Activated CD8-positive, alpha-beta memory T cell treated with anti-CD3 and anti-CD28 coated beads for 1 hour (primary cell): ENCODE measurements around the gene ITPR2.
"Not testable (repeated sequence)": the region's sequence is repeated elsewhere in the genome, so short reads cannot be mapped to it uniquely, and the experiment has no call there.

ENCODE experiments used
- DNase-seq, 2 donors: peaks; one replicate each; pipeline ENCODE4 v3.0.0-alpha.2; 2020; ENCODE audit warnings: low read depth in 1 of 2; ENCODE audit errors: extremely low read depth in 1 of 2

Gene ITPR2

DNA sequence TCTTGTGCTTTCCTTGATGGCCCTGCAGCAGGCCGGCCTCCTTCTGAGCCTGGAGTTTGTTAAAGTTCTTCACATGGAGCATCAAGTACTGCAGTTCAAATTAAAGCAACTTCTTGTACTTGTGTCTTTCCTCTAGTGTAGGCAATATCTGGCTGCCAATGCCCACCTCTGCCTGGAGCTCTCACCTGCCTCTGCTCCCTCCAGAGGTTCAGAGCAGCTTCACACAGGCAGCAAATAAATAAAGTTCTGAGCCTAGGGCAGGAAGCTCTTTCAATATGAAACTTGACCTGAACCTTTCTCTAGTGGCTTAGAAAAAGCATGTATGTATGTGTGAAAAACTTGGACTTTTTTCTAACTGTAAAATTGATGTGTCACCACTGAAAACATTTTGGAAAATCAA lies 65.9 kb downstream of the ITPR2 start:
- DNase-seq: no peak

DNA sequence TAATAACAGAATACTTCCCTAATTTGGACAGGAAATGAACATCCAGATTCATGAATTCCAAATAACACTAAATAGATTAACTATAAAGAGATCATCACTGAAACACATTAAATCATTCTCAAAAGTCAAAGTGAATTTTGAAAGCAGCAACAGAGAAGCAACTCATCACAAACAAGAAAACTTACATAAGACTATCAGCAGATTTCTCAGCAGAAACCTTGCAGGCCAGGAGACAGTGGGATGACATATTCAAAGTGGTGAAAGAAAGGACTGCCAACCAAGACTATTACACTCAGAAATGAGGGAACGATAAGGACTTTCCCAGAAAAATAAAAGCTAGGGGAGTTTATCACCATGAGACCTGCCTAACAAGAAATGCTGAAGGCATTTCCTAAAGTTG lies 70.8 kb downstream of the ITPR2 start:
- DNase-seq: no peak

DNA sequence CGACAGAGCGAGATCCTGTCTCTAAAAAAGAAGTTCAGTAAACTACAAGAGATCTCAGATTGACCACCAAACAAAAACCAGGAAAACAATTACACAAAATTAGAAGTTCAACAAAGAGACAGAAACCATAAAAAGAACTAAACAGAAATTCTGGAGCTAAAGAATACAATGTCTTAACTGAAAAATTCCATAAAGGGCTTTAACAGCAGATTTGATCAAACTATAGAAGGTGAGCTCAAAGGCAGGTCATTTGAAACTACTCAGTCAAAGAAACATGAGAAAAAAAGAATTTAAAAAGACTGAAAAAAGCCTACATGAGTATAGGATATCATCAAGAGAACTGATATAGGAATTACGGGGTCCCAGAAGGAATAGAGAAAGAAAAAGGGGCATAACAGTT lies 71.2 kb downstream of the ITPR2 start:
- no peak for DNase-seq

DNA sequence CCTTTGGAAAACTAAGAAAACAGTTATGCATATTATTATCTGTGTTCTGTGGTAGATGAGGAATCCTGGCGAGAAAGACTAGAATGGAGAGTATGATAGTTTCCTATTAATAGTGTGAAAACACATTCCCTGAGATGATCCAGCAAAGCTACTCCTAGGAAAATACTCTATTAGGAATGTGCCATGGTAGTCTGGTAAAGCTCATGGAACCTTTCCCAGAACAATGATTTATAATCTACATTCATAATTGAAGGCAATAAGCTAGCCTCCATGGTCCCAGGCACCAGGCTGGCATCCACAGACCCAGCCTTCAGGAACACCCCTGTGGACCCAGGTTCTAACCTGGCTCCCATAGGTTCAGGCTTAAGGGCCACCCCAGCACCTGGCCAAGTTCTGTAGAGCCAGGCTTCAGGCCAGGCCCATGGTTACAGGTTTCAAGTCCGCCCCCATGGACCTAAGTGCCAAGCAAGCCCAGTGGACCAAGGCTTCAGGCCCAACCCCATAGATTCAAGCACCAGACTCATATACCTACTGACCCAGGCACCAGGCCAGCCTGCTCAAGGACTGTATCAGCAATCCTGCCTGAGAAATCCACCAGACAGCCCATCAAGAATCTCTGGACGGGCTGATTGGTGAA lies 72.2 kb downstream of the ITPR2 start:
- no peak for DNase-seq

DNA sequence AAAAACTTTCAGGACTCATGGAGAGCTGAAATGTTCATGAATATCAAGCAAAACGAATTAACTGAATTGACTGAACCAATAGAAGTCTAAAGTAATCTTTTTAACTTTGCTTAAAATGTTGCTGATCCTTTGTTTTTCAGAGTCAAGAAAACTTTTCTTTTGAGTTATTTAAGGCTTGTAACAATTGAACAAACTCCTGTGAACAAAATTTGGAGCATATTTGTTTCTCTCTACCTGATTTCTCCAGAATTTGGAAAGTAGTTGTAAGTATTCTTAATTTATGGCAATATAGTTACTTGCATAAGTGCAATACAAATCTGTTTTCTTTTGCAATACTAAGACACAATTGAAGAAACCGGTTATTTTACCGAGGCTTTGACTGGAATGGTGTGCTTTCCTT lies 77.6 kb downstream of the ITPR2 start:
- DNase-seq: not testable (repeated sequence)

DNA sequence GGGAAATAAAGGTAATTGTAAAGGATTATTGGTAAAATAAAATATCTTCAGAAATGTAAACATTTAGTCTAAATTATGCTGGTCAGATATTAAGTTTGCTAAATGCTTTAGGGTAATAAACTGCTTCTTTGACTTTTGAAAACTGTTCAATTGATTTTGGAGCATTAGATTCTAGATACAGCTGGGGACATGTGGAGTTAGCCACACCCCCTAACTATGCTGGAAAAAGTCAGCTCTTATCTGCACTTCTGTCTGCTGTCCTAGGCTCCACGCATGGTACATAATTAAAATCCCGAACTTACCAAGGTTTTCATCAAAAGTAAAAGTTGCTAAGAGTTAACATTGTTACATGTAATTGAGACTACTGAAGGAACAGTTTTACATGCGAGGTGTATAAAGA lies 78.8 kb downstream of the ITPR2 start:
- DNase-seq: no peak

DNA sequence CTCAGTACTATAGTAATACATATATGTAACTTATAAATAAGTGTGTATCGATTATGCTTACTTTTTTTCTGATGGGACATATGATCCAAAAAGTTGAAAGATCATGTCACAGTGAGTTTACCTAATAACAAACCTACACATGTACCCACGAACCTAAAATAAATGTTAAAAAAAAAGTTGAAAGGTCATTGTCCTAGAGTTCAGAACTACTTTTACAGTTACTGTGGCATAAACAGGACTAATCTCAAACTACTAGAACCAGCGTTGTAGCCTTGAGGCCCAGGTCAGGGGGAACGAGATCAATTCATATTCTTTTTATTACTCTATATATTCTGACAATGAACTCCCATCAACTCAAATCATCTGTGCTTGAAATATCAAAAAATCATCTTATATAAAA lies 81.8 kb downstream of the ITPR2 start:
- DNase-seq: no peak

DNA sequence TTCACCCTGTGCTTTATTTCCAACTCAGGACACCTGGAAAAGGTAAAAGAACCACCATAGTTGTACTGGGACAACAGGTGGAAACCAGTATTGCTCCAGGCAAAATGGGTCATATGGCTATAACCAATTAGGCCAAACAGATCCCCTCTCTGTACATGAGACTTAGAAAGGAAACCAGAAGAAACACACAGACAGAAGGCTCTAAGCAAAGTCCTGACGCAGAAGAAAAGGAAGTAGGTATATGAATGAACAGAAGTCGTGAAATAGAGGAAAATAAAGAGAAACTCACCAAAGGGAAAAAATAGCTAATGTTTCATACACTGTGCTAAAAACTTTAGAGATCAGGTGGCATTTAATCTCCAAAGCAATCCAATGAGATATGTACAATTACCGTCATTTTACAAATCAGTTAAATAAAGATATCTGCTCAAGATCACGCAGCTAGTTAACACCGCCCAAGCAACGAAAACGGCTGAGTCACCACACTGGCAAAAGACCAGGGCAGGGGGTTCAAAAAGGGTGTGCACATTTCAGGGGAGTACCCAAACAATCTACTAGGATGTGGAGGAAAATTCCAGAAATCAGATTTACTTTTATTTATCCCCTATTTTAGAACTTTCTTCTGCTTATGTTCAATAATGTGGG lies 82.3 kb downstream of the ITPR2 start:
- no peak for DNase-seq

DNA sequence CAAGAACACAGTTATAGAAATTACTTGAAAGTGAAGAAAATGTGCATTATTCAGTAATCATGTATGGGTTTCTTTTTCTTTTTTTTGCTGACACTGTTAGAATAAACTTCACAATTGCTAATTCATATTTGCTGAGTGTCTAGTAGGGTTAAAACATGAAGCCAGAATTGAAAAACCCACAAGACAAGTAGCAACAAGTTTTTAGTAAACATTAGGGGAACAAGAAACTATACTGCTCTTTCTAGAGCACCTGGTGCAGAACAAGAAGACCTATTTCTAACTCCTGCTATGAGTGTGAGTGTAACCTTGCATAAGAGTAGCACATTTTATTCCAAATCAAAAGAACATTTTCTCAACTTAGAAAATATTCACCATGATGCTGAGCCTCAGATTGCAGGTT lies 83.2 kb downstream of the ITPR2 start:
- no peak for DNase-seq

DNA sequence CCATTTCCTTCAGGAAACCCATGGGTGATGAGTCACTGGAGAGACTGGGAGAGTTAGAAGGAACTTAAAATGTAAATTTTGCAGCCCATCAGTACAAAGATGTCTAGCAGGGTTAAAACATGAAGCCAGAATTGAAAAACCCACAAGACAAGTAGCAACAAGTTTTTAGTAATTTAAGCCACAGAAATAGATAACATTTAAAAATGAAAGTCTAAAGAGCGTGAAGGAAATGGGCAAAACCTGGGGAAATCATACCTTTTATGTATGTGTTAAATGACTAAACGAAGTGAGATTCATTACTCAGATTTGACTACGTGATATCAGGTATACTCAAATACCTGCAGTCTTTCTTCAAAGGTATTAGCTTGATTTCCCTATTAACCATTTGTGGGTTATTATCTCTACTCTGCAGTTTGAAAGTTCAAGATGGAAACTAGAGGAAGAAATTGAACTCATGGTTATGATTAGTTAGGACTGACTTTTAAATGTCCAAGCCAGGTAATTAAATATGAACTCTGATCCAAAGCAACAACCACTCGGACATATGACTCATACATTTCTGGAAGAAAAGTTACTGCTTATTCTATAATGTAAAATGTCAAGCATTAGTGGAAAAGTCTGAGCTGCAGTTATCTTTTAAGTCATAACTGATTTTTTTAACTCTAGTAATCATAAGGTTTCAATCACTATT lies 84.1 kb downstream of the ITPR2 start:
- no peak for DNase-seq

DNA sequence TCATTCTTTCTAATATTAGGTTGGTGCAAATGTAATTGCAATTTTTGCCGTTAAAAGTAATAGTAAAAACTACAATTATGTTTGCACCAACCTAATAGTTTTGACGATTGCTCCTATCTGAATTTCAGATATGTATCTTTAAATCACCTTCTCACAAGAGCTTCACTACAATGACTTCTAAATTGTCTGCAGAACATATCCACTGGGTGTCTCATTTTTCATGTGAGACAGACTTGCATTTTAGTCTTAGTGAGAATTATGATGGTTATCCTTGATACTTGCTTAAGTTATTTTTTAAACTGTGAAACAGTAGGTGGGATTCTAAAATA lies 84.6 kb downstream of the ITPR2 start:
- no peak for DNase-seq

DNA sequence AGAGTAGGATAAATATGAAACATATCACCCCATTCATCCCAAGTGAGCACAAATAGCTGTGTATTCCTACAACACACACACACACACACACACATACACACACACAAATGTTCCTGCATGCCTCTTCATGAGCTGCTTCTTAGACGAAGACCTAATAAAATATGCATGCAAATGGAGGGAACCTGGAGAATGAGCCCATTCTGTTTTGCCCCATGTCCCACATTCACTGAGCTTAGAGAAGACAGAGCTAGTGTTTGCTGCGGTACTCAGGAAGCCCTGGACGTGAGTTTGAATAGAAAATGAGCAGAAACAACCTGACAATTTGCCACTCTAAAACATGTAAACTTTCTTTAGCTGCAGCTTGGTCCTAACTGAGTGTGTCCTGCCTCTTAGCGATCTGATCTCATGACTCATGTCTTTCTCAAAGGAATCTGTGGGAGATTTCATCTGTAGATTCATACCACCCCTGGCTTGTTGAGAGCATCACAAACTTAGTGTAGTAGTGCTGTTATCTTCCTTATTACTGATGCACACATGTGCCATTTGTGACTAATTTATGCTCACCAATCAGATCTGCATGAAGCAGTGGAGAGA lies 86.8 kb downstream of the ITPR2 start:
- DNase-seq: no peak

DNA sequence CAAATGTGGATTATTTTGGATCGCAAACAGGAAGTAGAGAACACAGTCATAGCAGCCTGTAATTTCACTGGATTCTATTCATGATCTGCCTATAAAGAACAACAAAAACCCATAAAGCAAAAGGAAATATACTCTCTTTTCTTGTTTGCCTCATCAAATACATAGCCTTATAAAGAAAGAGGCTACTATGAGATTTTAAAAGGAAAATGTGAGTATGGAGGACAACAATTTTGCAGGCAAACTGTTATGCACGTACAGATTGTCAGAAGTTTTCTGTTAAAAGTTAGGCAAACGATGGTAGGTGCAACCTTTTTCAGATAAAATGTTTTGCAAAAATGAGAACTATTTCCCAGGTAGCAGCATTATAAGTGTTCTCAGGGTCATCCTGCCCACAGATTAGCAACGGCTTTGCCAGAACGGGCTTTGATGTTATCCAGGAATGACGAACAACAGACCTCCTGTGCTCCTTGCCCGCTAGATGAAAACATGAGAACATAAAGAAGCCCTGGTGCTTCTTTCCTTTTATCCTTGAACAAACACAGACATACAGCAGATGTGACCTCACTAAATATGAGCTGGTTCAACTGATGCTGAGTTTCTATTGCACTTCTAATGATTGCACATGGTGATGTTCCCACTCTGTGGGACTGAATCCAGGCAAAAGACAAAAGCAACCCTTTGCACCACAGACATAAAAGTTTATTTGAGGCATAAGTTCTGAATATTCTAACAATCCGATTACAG lies 88.1 kb downstream of the ITPR2 start:
- DNase-seq: no peak

DNA sequence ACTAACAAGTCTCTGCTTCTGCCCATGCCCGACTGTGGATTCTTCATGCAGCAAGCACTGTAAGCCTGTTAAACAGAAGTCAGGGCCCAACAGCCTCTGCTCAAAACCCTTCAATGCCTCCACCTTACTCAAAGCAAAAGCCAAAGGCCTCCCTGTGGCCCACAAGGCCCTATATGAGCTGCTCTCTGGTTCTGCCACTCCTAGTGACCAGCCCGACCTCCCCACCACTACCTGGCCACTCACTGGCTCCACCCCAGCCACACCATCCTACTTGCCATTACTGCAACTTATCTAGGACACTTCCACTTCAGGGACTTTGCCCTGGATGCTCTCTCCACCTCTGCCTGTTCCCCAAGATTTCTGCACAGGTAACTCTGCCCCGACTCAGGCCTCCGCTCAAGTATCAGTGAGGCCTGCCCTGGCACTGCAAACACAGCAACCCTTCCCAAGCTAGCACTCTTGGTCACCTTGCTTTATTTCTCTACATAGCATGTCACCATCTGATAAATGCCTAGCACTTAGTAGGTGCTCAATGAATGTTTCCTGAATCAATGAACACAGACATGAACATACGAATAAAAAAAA lies 88.9 kb downstream of the ITPR2 start:
- no peak for DNase-seq

DNA sequence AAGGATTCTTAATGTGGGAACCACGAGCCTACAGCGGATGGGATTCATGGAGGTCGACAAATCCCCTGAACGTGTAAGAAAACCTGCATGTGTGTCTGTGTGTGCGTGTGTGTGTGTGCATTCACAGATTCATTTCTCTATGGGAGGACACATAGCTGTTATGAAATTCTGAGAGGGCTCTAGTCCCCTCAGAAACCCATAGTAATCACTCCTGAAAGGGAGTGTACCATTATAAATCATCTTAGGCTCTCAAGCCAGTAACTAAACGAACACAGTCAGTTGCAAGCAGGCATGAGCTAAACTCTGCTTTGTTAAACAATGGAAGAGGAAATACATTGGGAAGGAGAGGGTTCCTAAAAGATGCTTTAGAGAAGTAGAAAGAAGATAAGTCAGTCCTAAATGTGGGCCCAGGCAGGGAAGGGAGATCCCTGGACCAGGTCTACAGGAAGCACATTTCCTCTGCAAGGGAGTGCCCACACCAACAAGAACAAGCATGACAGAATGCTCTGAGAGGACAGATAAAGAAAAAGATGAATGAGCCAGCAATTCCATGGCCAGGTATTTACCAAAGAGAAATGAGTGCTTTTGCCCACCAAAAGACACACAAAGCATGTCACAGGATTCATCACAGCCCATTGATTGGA lies 91.3 kb downstream of the ITPR2 start:
- no peak for DNase-seq

DNA sequence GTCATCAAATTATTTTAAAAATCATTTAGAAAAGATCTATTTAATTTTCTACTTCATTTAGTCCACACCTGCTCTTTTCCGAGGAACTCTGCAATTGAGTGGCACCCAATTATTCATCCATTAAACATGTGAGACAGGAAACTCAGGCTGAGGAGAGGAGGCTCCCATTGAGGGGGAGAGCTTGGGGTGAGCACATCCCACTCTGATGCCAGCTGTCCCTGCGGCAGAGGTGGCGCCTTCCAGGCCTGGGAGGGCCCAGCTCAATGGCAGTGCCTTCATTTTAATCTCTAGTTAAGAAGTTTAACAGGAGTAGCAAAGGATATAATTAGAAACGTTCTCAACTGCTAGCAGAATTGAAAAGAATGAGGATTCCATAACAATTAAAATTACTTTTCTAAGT lies 92.0 kb downstream of the ITPR2 start:
- no peak for DNase-seq

DNA sequence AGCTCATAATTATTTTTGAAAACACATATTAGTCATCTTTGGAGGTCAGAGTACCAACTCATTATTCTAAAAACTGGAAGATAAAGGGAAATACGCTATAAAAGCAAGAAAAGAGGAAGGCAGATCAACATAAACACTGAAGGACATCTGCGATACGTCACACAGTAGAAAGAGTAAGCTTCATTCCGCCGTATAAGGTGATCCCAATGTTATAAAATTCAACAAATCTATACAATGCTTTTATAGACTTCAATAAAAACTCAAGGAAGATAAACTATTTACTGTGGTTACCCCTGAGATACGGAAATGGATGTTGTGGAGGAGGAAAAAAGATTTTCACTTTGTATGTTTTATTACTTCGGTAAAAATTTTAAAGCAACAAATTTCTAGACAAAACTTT lies 92.6 kb downstream of the ITPR2 start:
- DNase-seq: no peak

DNA sequence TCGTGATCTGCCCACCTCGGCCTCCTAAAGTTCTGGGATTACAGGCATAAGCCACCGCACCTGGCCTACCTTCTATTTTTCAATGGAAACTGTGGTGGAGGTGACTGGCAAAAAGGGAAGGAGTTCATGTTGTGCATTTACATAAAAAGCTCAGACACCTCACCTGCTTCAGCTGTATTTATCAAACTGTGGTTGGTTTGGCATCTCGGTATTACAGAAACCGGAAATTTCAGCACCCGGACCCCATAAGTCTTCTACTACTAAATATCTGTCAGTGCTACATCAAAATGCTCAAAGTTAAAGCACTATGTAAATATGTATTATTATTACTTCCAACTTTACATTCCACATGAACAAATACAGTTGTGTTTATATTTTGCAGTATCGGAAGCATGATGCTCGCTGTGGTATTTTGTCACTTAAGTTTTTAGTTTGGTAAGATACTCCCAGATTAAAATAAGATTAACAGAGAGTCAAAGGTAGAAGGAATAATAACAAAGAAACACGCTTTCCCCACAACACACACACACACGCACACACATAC lies 95.4 kb downstream of the ITPR2 start:
- no peak for DNase-seq

DNA sequence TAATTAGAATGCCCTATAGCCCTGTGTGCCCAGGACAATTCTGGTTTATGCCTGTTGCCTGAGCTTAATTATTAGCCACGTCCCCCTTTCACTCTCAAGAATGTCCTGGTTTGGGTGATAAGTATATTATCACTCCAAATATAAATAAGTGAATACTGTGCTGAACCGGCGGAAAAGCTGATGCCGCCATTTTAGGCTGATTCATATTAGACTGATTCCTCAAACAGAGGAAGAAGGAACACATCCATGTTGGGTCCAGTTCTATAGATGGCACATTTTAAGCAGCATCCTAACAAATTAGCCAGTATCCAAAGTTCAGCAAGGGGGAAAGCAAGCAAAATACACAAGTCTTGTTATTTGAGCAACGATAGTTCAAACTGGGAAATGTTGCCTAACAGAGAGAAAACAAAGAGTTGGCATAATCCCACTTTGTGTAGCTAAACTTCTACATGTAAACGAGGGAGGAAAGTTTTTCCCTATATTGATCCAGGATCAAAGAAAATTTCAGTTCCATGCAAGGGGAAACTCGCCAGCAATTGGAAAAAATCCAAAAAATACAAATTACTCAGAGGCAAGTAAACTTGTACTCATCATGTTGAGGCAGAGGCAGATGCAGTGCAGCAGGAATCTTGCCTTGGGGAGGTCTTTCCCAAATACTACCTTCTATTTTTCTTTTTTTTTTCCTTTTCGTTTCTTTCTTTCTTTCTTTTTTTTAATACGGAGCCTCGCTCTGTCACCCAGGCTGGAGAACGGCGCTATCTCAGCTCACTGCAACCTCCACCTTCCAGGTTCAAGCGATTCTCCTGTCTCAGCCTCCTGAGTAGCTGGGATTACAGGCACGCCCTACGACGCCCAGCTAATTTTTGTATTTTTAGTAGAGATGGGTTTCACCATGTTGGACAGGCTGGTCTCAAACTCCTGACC lies 96.2 kb downstream of the ITPR2 start:
- no peak for DNase-seq
